Neural cell (in vitro differentiated cells): ENCODE results near the gene TEF. TPM values are rescaled to one million over a fixed set of nuclear protein-coding genes. Genes with fewer than 3 reads are reported as not detected.

Experiments used
- H2AFZ ChIP-seq: fragments of 200-600, 300-800 bp; sonication (generic), shearing (Covaris generic); 2 replicates; pipeline ENCODE4 v1.6.0; 2014; ENCODE audit warnings: low read depth, mild to moderate bottlenecking, antibody characterized with exemption, low read length, moderate library complexity
- H3F3A ChIP-seq: fragments of 200-600 bp; shearing (Covaris generic); 2 replicates; pipeline ENCODE4 v1.6.1; 2016; ENCODE audit warnings: mild to moderate bottlenecking, moderate library complexity, mixed read lengths, antibody characterized with exemption, low read length; ENCODE audit not compliant: insufficient read depth, poor library complexity, severe bottlenecking
- H3K27ac ChIP-seq: fragments of 200-600, 300-800 bp; sonication (generic), shearing (Covaris generic); 2 replicates; pipeline ENCODE4 v1.5.1; 2014; ENCODE audit warnings: mild to moderate bottlenecking, low read length, moderate library complexity
- H3K27me3 ChIP-seq: fragments of 300-800, 200-600 bp; sonication (generic), shearing (Covaris generic); 2 replicates; pipeline ENCODE4 v1.6.0; 2014; ENCODE audit warnings: mild to moderate bottlenecking, low read depth, low read length, moderate library complexity; ENCODE audit not compliant: insufficient read depth
- H3K36me3 ChIP-seq: fragments of 300-800, 200-600 bp; sonication (generic), shearing (Covaris generic); 2 replicates; pipeline ENCODE4 v1.5.1; 2014; ENCODE audit warnings: mild to moderate bottlenecking, antibody characterized with exemption, low read length, moderate library complexity; ENCODE audit not compliant: insufficient read depth
- H3K4me2 ChIP-seq: fragments of 300-800, 200-600 bp; sonication (generic), shearing (Covaris generic); 2 replicates; pipeline ENCODE4 v1.6.0; 2014; ENCODE audit warnings: mild to moderate bottlenecking, low read length
- H3K4me3 ChIP-seq: fragments of 300-800, 200-600 bp; sonication (generic), shearing (Covaris generic); 2 replicates; pipeline ENCODE4 v1.5.1; 2014; ENCODE audit warnings: mild to moderate bottlenecking, low read length, moderate library complexity
- H3K79me2 ChIP-seq: fragments of 200-600 bp; shearing (Covaris generic); replicated peaks from 2 replicates; pipeline ENCODE4 v1.6.0; 2014; ENCODE audit warnings: mild to moderate bottlenecking, low read length, moderate library complexity; ENCODE audit not compliant: insufficient read depth
- H3K9ac ChIP-seq: fragments of 300-800, 200-600 bp; sonication (generic), shearing (Covaris generic); 2 replicates; pipeline ENCODE4 v1.6.1; 2016; ENCODE audit warnings: mild to moderate bottlenecking, low read length, mixed read lengths
- H3K9me2 ChIP-seq: fragments of 200-600 bp; shearing (Covaris generic); 2 replicates; pipeline ENCODE4 v1.6.1; 2016; ENCODE audit warnings: mild to moderate bottlenecking, low read length, mixed read lengths; ENCODE audit not compliant: insufficient read depth
- H3K9me3 ChIP-seq: fragments of 200-600, 300-800 bp; sonication (generic), shearing (Covaris generic); 2 replicates; pipeline ENCODE4 v1.6.1; 2016; ENCODE audit warnings: mild to moderate bottlenecking, mixed run types, low read length, moderate library complexity, mixed read lengths
- H4K20me1 ChIP-seq: fragments of 200-600 bp; shearing (Covaris generic); 2 replicates; pipeline ENCODE4 v1.6.1; 2016; ENCODE audit warnings: mild to moderate bottlenecking, mixed run types; ENCODE audit not compliant: insufficient read depth
- CTCF ChIP-seq: fragments of 450-650 bp; IDR thresholded peaks from 2 replicates; pipeline ENCODE4 v1.5.1; 2014; ENCODE audit warnings: antibody characterized with exemption, mild to moderate bottlenecking, moderate library complexity; ENCODE audit not compliant: poor library complexity, severe bottlenecking
- EP300 ChIP-seq: fragments of 450-650 bp; conservative IDR thresholded peaks from 2 replicates; pipeline ENCODE4 v1.6.1; 2014; ENCODE audit warnings: antibody characterized with exemption, mild to moderate bottlenecking, moderate library complexity; ENCODE audit not compliant: poor library complexity, severe bottlenecking
- EZH2 ChIP-seq: fragments of 200-600, 300-800 bp; shearing (Covaris generic), sonication (generic); IDR thresholded peaks from 2 replicates; pipeline ENCODE4 v1.6.1; 2014; ENCODE audit warnings: antibody characterized with exemption, low read length, borderline replicate concordance, mild to moderate bottlenecking; ENCODE audit not compliant: insufficient read depth, poor library complexity, severe bottlenecking
- MXI1 ChIP-seq: fragments of 450-650 bp; conservative IDR thresholded peaks from 2 replicates; pipeline ENCODE4 v1.6.1; 2014; ENCODE audit warnings: antibody characterized with exemption, mild to moderate bottlenecking; ENCODE audit not compliant: poor library complexity, severe bottlenecking
- POLR2AphosphoS5 ChIP-seq: IDR thresholded peaks from 2 replicates; pipeline ENCODE4 v1.6.1; 2012
- RAD21 ChIP-seq: fragments of 450-650 bp; conservative IDR thresholded peaks from 2 replicates; pipeline ENCODE4 v1.6.1; 2014; ENCODE audit warnings: antibody characterized with exemption, mild to moderate bottlenecking, moderate library complexity
- REST ChIP-seq: IDR thresholded peaks from 2 replicates; pipeline ENCODE4 v1.6.1; 2012; ENCODE audit warnings: borderline replicate concordance
- SMC3 ChIP-seq: fragments of 450-650 bp; conservative IDR thresholded peaks from 2 replicates; pipeline ENCODE4 v1.6.1; 2014; ENCODE audit warnings: antibody characterized with exemption, mild to moderate bottlenecking, moderate library complexity; ENCODE audit not compliant: poor library complexity
- TAF1 ChIP-seq: IDR thresholded peaks from 2 replicates; pipeline ENCODE4 v1.6.1; 2012; ENCODE audit warnings: low read depth
- polyA plus RNA-seq: library from polyadenylated mRNA; depleted of rRNA; stranded (reverse); fragments of >200 nt; gene quantifications from 2 replicates; pipeline ENCODE4 v1.2.3, GENCODE V29; 2014

Gene TEF
- polyA plus RNA-seq, 1 donor from 2014 or later = 4.9 TPM

- Histone ChIP-seq H2AFZ (no peak overlapping the region), H4K20me1 (no peaks in the 10 kb centered on the region), H3K27me3 (no peaks in the 10 kb centered on the region), H3K4me2 (no peak overlapping the region), H3F3A (no peaks in the 10 kb centered on the region), H3K27ac (no peak overlapping the region), H3K4me3 (no peak overlapping the region), H3K9me3 (no peaks in the 10 kb centered on the region), H3K9ac (no peak overlapping the region), H3K79me2 (no peaks in the 10 kb centered on the region), H3K9me2 (no peaks in the 10 kb centered on the region), H3K36me3 (no peaks in the 10 kb centered on the region)
- no peak for TF ChIP-seq EP300
- no peak for TF ChIP-seq CTCF
- TF ChIP-seq TAF1 = no peak
- no peak for TF ChIP-seq REST
- TF ChIP-seq POLR2AphosphoS5 = no peak
- no peak for TF ChIP-seq MXI1
- no peak for TF ChIP-seq EZH2
- TF ChIP-seq RAD21 = no peak
These were observed 16.3 kb upstream of the TEF start for GRCh38 chr22:41365425-41365824.

GRCh38 chr22:41366323-41367029 lies 15.3 kb upstream of the TEF start:
- Histone ChIP-seq H3K4me3 (no peak overlapping the region), H3F3A (no peaks in the 10 kb centered on the region), H3K4me2 (no peak overlapping the region), H2AFZ (no peak overlapping the region), H3K27me3 (no peaks in the 10 kb centered on the region), H3K27ac (no peak overlapping the region), H4K20me1 (no peaks in the 10 kb centered on the region), H3K9ac (no peak overlapping the region), H3K79me2 (no peaks in the 10 kb centered on the region), H3K9me3 (no peaks in the 10 kb centered on the region), H3K9me2 (no peaks in the 10 kb centered on the region), H3K36me3 (no peaks in the 10 kb centered on the region)
- TF ChIP-seq EP300 (no peak), RAD21 (no peak), TAF1 (no peak), REST (no peak), POLR2AphosphoS5 (no peak), EZH2 (no peak), MXI1 (no peak), SMC3 (no peak), CTCF (no peak)
